Osteocyte (in vitro differentiated cells): ENCODE results near the gene STRN3. TPM values are rescaled to one million over a fixed set of nuclear protein-coding genes. Genes with fewer than 3 reads are reported as not detected.

Source experiments
- DNase-seq: peaks from one replicate; pipeline ENCODE4 v3.0.0; 2021; ENCODE audit warnings: mixed read lengths; ENCODE audit not compliant: unreplicated experiment; ENCODE audit errors: extremely low spot score
- H3K27ac Mint-ChIP-seq: one replicate; pipeline ENCODE4 v1.8.0; 2021; ENCODE audit warnings: mild to moderate bottlenecking, mixed read lengths; ENCODE audit not compliant: unreplicated experiment
- H3K27me3 Mint-ChIP-seq: one replicate; pipeline ENCODE4 v1.8.0; 2021; ENCODE audit warnings: mixed read lengths; ENCODE audit not compliant: unreplicated experiment
- H3K36me3 Mint-ChIP-seq: one replicate; pipeline ENCODE4 v1.8.0; 2021; ENCODE audit warnings: mixed read lengths; ENCODE audit not compliant: unreplicated experiment
- H3K4me1 Mint-ChIP-seq: one replicate; pipeline ENCODE4 v1.8.0; 2021; ENCODE audit warnings: mixed read lengths; ENCODE audit not compliant: unreplicated experiment
- H3K4me3 Mint-ChIP-seq: one replicate; pipeline ENCODE4 v1.8.0; 2021; ENCODE audit warnings: mild to moderate bottlenecking, moderate library complexity, mixed read lengths; ENCODE audit not compliant: unreplicated experiment
- H3K9me3 Mint-ChIP-seq: one replicate; pipeline ENCODE4 v1.8.0; 2021; ENCODE audit warnings: mixed read lengths; ENCODE audit not compliant: unreplicated experiment
- total RNA-seq: library from RNA; stranded (reverse); gene quantifications from 2 replicates; pipeline ENCODE4 v1.2.1, GENCODE V29; 2021
- TF ChIP-seq, protein P1 (sequence below): fragments of 200-600 bp; sonication (generic); IDR thresholded peaks from 2 replicates; pipeline ENCODE4 v1.5.0; 2021; ENCODE audit warnings: antibody characterized with exemption, mild to moderate bottlenecking, moderate library complexity

Gene STRN3
- total RNA-seq, 1 donor from 2014 or later: 38.7 TPM

DNA sequence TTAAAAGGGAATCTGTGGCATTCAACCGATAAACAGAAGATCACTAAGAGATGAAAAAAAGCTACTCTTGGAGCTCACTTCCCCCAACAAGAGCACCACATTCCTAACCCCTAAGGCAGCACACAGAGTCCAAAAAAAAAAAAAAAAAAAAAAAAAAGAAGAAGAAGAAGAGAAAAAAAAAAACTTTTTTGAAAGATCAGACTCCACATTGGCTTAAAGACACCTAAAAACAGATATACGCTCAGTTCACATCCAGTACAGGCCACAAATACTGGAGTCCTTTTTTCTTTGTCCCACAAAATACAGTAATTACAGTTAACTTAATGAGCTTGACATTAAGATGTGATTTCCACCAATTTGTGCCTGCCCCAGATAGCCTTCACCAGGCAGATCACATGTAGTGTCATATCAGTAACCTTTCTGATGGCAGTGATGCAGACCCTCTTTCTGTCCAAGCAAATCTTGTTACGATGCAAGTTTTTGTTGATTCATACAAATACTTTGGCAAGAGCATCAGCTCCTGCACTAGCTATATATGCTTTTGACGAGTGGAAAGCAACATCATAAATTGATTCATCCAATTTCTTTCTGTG lies 131.2 kb downstream of the STRN3 start:
- Mint-ChIP-seq H3K36me3 (peaks cover 37% of the 10 kb centered on the region), H3K4me3 (no peak overlapping the region), H3K9me3 (no peaks in the 10 kb centered on the region), H3K4me1 (peaks cover 3% of the 10 kb centered on the region), H3K27me3 (no peaks in the 10 kb centered on the region), H3K27ac (no peak overlapping the region)
- TF ChIP-seq, protein P1, sequence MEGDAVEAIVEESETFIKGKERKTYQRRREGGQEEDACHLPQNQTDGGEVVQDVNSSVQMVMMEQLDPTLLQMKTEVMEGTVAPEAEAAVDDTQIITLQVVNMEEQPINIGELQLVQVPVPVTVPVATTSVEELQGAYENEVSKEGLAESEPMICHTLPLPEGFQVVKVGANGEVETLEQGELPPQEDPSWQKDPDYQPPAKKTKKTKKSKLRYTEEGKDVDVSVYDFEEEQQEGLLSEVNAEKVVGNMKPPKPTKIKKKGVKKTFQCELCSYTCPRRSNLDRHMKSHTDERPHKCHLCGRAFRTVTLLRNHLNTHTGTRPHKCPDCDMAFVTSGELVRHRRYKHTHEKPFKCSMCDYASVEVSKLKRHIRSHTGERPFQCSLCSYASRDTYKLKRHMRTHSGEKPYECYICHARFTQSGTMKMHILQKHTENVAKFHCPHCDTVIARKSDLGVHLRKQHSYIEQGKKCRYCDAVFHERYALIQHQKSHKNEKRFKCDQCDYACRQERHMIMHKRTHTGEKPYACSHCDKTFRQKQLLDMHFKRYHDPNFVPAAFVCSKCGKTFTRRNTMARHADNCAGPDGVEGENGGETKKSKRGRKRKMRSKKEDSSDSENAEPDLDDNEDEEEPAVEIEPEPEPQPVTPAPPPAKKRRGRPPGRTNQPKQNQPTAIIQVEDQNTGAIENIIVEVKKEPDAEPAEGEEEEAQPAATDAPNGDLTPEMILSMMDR: no peak
- no peak for DNase-seq

DNA sequence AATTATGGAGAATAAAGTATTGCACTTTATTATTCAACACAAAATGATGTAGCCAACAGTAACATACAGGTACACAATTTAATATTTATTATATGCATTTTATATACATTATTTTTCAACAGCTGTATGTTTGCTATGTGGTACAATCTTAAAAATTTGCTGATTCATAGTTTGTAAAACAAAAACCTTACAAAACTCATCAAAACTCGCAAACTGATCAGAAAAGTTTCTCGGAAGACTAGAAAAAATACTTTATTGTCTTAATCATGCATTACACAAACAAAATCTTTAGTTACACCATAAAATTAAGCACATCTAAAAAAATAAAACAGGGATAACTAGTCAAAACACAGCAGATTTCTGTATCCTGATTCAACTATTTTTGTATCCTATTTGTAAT lies 132.4 kb downstream of the STRN3 start:
- no peak for DNase-seq
- no peaks in the 10 kb centered on the region for H3K9me3 Mint-ChIP-seq
- TF ChIP-seq, protein P1: no peak
- H3K36me3 Mint-ChIP-seq: peaks cover 37% of the 10 kb centered on the region
- H3K27ac Mint-ChIP-seq: no peak overlapping the region
- H3K4me3 Mint-ChIP-seq: no peak overlapping the region
- no peaks in the 10 kb centered on the region for H3K27me3 Mint-ChIP-seq
- peaks cover 3% of the 10 kb centered on the region for H3K4me1 Mint-ChIP-seq

DNA sequence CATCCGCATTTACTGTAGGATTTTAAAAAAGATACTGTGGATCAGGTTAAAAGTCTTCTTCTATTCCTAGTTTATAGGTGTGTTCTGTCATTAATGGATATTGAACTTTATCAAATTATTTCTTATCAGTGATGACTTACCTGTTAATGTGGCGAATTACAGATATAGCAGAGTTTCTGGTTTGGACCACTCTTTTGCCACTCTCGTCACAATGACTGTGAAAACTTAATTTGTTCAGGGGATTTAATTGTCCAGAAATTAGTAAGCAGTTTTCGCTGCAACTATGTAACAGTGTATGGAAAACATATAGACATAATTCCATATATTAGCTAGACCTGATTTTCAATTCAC lies 137.0 kb downstream of the STRN3 start:
- no peak overlapping the region for H3K27ac Mint-ChIP-seq
- no peak for DNase-seq
- H3K27me3 Mint-ChIP-seq: no peaks in the 10 kb centered on the region
- no peaks in the 10 kb centered on the region for H3K9me3 Mint-ChIP-seq
- H3K4me3 Mint-ChIP-seq: no peak overlapping the region
- H3K36me3 Mint-ChIP-seq: peaks cover 14% of the 10 kb centered on the region
- H3K4me1 Mint-ChIP-seq: no peaks in the 10 kb centered on the region
- TF ChIP-seq, protein P1: no peak

GRCh38 chr14:30888480-30889243 lies 137.5 kb downstream of the STRN3 start:
- no peaks in the 10 kb centered on the region for H3K27me3 Mint-ChIP-seq
- peaks cover 14% of the 10 kb centered on the region for H3K36me3 Mint-ChIP-seq
- no peaks in the 10 kb centered on the region for H3K9me3 Mint-ChIP-seq
- no peak overlapping the region for H3K27ac Mint-ChIP-seq
- DNase-seq: no peak
- TF ChIP-seq, protein P1: no peak
- no peak overlapping the region for H3K4me3 Mint-ChIP-seq
- H3K4me1 Mint-ChIP-seq: no peaks in the 10 kb centered on the region

DNA sequence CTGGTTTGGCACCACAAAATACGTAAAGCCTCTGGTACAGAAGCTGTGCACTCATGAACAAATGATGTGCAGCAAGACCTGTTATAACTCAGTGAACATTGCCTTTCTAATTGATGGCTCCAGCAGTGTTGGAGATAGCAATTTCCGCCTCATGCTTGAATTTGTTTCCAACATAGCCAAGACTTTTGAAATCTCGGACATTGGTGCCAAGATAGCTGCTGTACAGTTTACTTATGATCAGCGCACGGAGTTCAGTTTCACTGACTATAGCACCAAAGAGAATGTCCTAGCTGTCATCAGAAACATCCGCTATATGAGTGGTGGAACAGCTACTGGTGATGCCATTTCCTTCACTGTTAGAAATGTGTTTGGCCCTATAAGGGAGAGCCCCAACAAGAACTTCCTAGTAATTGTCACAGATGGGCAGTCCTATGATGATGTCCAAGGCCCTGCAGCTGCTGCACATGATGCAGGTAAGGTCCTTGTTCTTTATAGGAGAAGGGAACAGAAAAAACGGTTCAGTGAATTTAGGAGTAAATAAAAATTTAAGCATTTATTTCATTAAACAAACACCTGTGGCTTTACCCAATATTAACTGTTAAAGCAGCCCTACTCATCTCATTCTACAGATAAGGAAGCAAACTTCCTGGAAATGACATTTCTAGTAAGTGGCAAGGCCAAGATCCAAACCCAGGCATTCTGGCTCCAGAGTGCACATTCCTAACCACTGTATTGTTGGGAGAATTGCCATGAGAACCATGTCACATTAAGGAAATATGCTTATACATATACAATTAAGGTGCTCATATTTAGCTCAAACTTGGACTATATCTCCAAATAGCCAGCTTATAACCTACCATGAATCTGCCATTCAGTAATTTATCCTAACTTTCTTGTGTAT lies 140.1 kb downstream of the STRN3 start:
- no peaks in the 10 kb centered on the region for H3K27me3 Mint-ChIP-seq
- H3K4me3 Mint-ChIP-seq: no peak overlapping the region
- no peaks in the 10 kb centered on the region for H3K9me3 Mint-ChIP-seq
- TF ChIP-seq, protein P1: no peak
- H3K27ac Mint-ChIP-seq: no peak overlapping the region
- DNase-seq: no peak
- H3K4me1 Mint-ChIP-seq: no peaks in the 10 kb centered on the region
- peaks cover 3% of the 10 kb centered on the region for H3K36me3 Mint-ChIP-seq
